Fibroblast of skin of scalp (primary cell): ENCODE results near the gene MLXIPL.
"Not testable (repeated sequence)": the region's sequence is repeated elsewhere in the genome, so short reads cannot be mapped to it uniquely, and the experiment has no call there.

Experiments
- DNase-seq: peaks from one replicate; pipeline ENCODE4 v3.0.0-alpha.2; 2013

Gene MLXIPL

DNA sequence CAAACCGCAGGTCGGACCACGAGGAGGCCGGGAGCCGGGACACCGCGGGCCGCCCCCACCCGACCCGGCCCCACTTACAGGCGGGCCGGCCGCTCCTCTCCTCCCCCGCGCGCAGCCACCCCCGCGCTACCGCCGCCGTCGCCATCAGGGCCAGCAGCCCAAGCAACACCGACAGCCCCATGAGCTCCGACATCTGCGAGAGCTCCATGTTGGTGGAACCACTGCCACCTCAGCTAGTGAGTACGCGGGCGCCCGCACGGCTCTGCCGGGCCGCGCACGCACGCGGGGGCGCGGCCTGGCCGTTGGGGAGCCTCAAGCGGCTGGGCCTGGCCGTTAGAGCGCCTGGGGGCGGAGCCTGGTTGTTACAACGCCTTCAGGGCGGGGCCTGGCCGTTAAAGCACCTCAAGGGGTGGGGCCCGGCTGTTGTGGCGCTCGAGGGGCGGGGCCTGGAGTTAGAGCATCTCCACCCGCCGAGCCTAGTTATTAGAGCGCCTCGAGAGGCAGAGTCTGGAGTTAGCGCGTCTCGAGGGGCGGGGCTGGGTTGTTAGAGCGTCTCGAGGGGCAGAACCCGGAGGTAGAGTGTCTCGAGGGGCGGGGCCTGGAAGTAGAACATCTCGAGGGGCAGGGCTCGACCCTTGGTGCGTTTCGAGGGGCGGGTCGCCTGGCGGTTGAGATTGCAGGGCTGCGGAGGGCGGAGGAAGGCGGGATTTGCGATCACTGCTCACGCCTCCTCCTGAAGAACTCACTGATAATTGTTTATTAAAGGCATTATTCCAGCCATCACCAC is 45.8 kb downstream of the MLXIPL start, which contains the start of gene TBL2:
Gene TBL2, minus strand, starts transcription at position 238 of the 787 bp plus-strand sequence. Its CDS starts 30 bp downstream, at position 208.
- DNase-seq: peak; percentile 99

- DNase-seq: peak; percentile 34
Measured at GRCh38 chr7:73577627-73578341, 46.5 kb downstream of the MLXIPL start.

GRCh38 chr7:73573791-73574190 is 50.5 kb downstream of the MLXIPL start:
- DNase-seq: no peak

GRCh38 chr7:73573276-73573675 is 51.0 kb downstream of the MLXIPL start:
- no peak for DNase-seq

DNA sequence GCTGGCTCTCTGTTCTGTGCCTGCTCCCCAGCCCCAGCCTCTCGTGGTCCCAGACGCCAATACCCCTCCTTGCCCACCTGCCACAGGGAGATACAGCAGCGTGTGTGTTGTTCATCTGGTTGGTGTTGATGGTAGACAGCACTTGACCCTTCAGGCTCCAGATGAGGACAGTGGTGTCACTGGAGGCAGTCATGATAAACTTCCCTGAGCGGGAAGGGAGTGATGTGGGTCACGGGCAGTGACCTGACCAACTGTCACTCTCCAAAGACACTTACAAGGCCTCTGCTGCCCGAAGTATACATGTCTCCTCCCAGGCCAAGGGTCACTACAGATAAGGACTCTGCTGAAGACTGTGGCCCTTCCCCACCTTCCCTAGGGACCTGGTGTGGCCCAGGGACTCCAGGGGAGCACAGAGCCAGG is 51.5 kb downstream of the MLXIPL start:
- DNase-seq: no peak

GRCh38 chr7:73570977-73571376 is 53.3 kb downstream of the MLXIPL start:
- DNase-seq: no peak

DNA sequence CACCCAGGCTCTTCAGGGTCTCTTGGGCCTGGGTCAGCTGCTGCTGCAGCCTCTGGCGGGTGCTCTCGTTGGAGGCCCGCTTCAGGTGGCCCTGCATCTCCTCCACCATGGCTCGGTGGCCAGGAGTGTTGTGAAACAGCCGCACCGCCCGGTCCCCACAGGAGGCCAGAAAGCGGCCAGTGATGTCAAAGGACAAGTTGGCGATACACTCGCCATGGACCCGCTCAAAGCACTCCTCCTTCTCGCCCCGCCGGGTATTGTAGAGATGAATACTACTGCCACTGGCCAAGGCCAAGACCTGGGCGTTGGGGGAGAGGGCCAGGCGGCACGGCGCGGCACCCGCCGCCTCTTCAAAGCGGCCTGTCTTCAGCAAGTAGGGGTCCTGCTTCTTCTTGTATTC is 53.8 kb downstream of the MLXIPL start:
- no peak for DNase-seq

GRCh38 chr7:73569042-73569608 is 55.2 kb downstream of the MLXIPL start:
- DNase-seq: no peak

DNA sequence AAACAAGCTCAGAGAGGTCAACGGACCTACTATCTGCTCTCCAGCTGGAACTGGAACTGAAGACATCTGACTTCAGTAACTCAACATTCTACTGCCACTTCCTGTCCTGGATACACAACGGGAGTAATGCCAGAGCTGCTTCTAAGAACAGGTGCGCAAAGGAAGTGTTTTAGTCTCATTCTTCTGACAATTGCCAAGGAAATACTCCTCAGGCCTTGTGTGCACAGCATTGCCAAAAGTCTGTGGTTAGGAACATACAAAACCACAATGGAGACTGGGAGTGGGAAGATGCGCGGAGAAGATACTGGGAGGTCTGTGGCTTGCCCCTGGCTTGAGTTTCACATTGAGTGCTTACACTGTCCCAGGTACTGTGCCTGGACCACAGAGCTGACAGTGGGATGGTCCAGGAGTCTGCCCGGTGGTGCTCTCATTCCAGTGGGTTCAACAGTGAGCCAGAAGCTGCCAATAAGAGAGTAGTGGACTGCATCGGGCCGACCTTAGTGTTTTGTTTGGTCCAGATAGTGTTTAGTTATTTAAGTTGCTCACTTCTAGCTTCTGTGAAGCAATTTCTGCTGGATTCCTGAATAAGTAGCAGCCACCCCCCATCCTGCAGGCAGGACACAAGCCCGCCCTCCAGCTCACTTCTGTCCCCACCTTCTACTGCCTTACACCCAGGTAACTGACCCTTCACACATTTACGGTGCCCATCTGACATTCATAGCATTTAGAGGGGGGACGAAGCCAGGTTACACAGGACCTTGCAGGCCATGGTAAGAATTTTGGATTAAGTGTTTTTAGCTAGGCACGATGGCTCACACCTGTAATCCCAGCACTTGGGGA is 56.3 kb downstream of the MLXIPL start:
- DNase-seq: no peak

DNA sequence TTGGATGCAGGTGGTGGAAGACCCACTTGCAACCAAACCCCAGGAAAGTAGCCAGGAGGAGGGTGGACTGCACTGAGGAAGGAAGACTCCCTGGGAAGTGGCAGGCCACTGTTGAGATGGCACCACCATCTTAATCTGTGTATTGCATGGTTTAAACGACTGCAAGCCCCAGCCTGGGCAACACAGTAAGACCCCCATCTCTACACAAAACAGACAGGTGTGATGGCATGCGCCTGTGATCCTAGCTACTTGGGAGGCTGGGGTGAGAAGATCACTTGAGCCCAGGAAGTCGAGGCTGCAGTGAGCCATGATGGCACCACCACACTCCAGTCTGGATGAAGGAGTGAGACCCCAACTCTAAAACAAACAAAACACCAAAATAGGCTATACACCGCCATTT is 57.2 kb downstream of the MLXIPL start:
- no peak for DNase-seq

- not testable (repeated sequence) for DNase-seq
Measured at GRCh38 chr7:73566431-73566830, 57.9 kb downstream of the MLXIPL start.

GRCh38 chr7:73565675-73566340 is 58.5 kb downstream of the MLXIPL start:
- DNase-seq: no peak

GRCh38 chr7:73560109-73560835 is 64.0 kb downstream of the MLXIPL start:
- DNase-seq: peak; percentile 82

GRCh38 chr7:73557397-73558257 is 66.7 kb downstream of the MLXIPL start, which contains the start of gene BCL7B:
BCL7B (minus strand) TSS chr7:73557690; CDS start chr7:73557578, 112 bp downstream.
- peak; percentile 76 for DNase-seq

- DNase-seq: peak; percentile 94
Measured at GRCh38 chr7:73557108-73557396, 67.3 kb downstream of the MLXIPL start.

DNA sequence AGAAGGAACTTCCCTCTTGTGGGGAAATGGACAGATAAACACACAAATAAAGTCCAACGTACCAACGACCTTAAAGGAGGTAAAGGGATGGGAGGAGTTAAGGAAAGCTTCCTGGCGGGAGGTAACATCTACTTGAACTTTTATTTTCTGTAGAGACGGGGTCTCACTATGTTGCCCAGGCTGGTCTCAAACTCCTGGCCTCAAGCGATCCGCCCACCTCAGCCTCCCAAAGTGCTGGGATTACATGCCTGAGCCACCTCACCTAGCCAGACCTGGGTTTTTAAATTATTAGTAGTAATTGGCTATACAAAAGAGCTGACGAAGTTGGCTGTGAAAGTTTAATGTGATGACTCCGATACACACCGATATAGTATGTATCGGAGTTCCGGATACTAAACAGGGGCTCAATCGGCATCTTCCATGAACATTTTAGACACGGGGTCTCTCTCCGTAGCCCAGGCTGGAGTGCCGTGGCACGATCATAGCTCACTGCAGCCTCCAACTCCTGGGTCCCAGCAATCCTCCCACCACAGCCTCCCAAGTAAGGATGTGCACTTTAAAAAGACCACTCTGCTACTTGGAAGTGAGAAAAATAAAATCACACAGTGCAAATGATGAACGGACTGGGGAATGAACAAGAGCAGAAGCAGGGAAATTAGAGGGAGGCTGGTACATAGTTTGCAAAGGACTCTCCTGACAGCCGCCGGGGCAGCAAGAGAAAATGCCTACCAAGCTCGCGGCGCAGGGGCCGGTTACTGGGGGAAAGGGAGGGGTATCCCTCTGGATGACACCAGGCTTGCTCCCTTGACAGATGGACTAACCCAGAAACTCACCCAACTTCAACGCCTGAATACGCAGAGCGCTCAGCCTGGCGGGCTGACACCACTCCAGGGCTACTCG is 67.9 kb downstream of the MLXIPL start:
- DNase-seq: no peak

- no peak for DNase-seq
Measured at GRCh38 chr7:73555411-73555982, 68.8 kb downstream of the MLXIPL start.

DNA sequence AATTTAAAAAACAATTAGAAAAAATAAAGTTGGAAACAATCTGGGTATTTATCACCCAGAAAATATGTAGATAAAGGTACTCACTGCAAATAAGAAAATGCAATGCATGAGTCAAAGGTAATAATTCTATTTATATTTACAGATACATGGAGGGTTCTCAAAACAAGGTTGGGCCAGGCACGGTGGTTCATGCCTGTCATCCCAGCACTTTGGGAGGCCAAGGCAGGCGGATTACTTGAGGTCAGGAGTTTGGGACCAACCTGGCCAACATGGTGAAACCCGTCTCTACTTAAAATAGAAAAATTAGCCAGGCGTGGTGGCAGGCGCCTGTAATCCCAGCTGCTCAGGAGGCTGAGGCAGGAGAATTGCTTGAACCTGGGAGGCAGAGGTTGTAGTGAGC is 74.2 kb downstream of the MLXIPL start:
- DNase-seq: not testable (repeated sequence)

- DNase-seq: no peak
Measured at GRCh38 chr7:73549176-73549575, 75.1 kb downstream of the MLXIPL start.
